GM19438 (cell line): ENCODE results near the gene DPP9.
"Not testable (repeated sequence)": the region's sequence is repeated elsewhere in the genome, so short reads cannot be mapped to it uniquely, and the experiment has no call there.

Source experiments
- ATAC-seq: cut with Tn5 transposase; IDR thresholded peaks from one replicate; pipeline ENCODE4 v1.9.1; 2021; ENCODE audit warnings: low read depth; ENCODE audit not compliant: unreplicated experiment

The DPP9 gene

DNA sequence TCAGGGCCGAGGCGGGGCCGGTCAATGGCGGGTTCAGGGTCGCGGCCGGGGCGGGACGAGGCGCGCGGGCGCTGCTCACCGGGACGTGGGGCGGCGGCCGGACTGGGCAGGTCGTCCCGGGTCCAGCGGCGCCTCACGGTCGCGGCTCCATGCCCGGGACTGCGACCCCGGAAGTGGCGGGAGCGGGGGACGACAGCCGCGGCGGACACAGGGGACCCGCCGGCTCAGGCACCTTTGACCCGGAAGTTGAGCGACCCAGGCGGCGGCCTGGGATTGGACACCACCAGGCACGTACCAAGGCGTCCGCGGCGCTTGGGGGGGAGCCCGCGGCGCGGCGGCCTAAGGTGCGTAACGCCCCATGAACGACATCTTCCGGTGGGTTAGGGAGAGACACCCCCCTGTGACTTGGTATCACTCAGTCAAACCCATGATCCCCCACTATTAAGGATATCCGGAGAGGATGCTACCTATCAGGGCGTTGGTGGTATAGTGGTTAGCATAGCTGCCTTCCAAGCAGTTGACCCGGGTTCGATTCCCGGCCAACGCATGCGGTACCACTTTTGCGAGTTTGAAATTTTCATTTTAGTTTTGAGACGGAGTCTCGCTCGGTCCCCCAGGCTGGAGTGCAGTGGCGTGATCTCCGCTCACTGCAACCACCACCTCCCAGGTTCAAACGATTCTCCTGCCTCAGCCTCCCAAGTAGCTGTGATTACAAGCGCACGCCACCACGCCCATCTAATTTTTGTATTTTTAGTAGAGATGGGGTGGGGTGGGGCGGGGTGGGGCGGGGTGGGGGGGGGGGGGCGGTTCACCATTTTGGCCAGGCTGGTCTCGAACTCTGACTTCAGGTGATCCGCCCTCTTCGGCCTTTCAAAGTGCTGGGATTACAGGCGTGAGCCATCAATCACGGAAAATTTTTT lies at the start of gene DPP9:
Gene DPP9, minus strand, starts transcription at position 248 of the 920 bp plus-strand sequence. CDS start 3,936 bp downstream, outside the sequence.
- ATAC-seq: peak; percentile 90

GRCh38 chr19:4773047-4773640 lies 49.5 kb upstream of the DPP9 start:
- ATAC-seq: no peak

- ATAC-seq: no peak
Measured at GRCh38 chr19:4772566-4772965, 48.9 kb upstream of the DPP9 start.

- ATAC-seq: no peak
Measured at GRCh38 chr19:4768934-4769777, 45.5 kb upstream of the DPP9 start.

- ATAC-seq: no peak
Measured at GRCh38 chr19:4764393-4764660, 40.7 kb upstream of the DPP9 start.

DNA sequence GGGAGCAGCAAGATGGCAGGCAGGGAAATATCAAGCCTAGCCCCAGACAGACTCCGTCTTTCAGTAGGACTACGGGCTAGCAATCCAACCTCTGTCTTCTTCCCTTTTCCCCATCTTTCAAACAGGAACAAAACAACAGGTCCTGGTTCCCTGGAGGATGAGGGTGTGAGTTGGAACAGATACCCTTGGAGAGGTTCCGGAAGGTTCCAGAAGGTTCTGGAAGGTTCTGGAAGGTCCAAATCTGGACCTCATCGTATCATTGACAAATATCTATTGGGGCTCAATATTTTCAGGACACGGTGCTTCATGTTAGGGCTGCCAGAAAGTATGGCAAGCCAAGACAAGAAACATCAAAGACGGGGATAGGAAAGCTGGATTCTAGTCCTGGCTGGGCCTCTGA lies 39.4 kb upstream of the DPP9 start:
- ATAC-seq: no peak

GRCh38 chr19:4760285-4760650 lies 36.6 kb upstream of the DPP9 start:
- no peak for ATAC-seq

DNA sequence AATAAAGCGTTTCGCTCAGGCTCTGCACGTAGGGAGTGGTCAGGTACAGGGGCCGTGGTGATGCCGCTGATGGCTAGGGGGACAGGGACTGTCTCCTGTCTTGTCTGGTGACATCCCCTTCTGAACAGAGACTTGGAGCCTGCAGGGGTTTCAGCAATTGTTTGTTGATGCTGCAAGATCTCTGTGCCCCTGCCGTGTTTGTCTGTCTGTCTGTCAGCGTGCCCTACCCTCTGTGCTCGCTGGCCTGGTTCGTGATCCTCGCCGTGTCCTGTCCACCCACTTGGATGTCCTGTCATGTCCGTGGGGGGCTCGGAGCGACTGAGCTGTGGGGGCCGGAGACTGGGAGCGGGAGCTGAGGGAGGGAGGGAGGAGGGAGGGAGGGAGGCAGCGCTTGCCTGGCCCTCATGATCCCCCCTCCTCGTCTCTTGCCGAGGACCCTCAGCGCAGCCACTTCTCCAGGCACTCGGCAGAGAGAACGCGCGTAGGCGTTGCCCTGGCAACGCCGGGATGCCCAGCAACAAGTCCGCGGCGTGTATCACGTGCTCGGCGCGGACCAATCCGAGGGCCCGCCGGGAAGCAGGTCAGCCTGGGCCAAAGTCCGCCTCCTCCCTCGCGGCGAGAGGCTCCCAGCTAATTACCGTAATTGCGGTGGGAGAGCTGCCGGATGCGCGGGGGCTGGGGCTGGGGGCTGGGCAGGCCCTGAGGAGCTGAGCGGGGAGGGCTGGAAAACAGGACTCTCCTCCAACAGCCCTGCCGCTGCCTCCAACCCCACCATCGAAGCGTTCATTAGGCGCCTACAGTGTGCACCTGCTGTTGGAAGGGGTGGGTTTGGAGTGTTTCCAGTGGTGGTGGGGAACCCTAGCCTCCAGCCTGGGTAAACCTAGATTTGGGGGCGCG lies 36.0 kb upstream of the DPP9 start:
- peak; percentile 68 for ATAC-seq

DNA sequence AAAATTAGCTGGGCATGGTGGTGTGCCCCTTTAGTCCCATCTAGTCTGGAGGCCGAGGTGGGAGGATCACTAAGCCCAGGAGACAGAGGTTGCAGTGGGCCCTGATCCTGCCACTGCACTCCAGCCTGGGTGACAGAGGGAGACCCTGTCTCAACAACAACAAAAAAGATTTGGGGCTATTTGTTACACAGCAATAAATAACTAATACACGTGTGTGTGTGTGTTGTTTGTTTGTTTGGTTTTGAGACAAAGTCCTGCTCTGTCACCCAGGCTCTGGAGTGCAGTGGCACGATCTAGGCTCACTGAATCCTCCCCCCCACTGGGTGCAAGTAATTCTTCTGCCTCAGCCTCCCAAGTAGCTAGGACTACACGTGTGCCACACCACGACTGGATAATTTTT lies 35.0 kb upstream of the DPP9 start:
- ATAC-seq: no peak

DNA sequence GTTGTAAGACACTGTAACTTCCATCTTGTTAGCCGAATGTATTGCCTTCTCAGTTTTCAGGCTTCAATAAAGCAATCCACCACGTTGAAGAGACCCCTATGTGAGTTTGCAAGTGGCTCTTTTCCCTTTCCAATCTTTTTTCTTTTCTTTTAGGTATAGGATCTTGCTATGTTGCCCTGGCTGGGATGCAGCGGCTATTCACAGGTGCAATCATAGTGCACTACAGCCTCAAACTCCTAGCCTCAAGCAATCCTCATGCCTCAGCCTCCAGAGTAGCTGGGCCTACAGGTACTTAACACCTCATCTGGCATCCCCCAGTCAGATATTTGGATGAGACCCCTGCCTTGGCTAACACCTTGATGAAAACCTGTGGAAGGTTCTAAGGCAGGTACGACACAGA lies 34.4 kb upstream of the DPP9 start:
- ATAC-seq: no peak

DNA sequence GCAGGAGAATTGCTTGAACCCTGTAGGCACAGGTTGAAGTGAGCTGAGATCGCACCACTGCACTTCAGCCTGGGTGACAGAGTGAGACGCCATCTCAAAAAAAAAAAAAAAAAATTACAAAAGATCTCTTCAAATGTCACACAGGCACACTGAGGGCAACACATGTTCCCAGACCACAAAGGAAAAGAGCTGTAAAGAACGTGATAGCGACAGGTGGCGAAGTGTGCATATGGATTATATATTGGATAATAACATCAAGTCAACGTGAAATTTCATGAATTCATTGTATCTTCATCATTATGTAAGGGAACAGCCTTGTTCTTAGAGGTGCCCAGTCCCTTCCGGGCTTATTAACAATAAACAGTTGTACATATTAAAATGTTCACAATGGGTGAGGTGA lies 31.8 kb upstream of the DPP9 start:
- no peak for ATAC-seq

DNA sequence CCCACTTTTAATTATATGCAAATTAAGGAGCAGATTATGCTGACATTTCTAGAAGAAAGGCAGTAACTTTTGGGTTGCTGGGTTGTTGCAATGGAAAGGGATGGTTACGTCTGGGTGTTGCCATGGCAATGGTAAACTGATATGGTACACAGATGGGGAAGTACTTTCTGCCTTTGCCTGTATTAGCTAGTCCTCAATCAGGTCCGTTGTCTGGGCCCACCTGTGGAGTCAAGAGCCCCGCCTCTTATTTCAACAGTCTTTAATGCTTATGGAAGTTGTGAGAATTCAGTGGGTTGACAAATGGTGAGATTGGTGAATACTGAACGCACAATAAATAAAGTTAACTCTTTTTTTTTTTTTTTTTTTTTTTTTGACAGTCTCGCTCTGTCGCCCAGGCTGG lies 30.6 kb upstream of the DPP9 start:
- ATAC-seq: no peak

GRCh38 chr19:4749870-4750590 lies 26.4 kb upstream of the DPP9 start:
- ATAC-seq: no peak

DNA sequence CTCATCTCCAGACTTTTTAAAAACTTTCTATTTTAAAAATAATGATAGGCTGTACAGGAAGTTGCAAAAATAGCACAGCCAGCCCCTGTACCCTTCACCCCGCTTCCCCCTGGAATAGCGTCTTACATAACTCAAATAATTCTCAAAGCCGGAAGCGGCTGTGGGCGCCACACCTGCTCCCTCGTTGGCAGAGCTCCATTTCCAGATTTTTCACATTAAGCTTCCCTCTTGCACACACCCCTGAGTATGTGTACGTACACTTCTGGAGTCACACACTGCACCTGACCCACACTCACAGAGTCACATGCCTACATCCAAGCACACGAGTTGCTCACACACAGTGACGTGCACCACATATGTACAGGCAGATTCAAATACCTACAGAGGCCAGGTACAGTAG lies 24.9 kb upstream of the DPP9 start:
- no peak for ATAC-seq

DNA sequence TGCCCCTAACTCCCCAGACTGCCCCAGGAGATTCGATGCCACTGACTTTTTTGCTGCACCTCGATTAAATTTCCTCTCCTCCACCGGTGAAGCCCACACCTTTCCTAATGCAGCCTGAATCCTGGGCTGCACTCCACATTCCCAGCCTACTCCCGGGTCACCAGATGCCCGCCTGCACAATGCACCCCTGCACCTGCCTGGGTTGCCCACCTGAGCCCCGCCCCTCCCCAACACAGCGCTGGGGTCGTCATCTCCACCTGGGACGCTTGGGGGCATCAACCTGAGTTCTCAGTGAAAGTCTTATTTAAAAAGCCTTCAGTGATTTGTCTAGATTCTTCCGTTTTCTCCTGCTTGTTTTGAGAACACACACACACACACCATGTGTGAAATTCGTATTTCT lies 24.5 kb upstream of the DPP9 start:
- ATAC-seq: no peak

- ATAC-seq: no peak
Measured at GRCh38 chr19:4745986-4746385, 22.3 kb upstream of the DPP9 start.

GRCh38 chr19:4745175-4745574 lies 21.5 kb upstream of the DPP9 start:
- ATAC-seq: not testable (repeated sequence)

GRCh38 chr19:4744451-4745174 lies 21.0 kb upstream of the DPP9 start:
- ATAC-seq: no peak
